ENCODE measurements around the gene PIP5K1C.

DNA sequence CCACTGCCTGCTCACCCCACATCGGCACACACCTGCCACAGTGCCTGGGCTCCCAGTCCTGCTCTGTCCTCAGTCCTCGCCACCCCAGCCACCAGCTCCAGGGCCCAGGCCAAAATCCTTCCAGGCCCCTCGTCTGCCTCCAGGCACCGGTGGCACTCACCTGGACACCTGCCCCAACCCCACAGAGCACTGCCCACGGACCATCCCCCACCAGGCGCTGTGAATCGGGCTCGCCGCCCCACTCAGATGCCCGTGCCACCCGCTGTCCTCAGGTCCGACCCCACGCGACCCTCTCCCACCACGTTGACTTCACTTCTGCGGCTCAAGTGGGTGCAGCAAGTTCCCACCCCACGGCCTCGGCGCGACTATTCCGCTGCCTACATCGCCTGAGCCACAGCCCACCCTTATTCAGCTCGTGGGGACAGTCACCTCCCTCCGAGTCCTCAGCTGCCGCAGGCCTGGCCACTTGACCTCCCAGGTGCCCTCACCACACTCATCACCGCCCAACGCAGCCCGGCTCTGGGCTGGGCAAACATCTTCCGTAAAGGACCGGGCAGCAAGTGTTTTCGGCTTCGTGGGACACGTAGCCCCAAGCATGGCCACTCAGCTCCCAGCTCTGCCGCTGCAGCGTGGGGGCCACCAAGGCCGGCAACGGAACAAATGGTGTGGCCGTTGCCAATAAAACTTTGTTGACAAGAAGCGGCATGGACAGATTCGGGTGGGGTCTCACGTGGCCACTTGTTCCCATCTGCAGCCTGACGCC, 5.7 kb downstream of the PIP5K1C start:
- TF ChIP-seq, protein P1, sequence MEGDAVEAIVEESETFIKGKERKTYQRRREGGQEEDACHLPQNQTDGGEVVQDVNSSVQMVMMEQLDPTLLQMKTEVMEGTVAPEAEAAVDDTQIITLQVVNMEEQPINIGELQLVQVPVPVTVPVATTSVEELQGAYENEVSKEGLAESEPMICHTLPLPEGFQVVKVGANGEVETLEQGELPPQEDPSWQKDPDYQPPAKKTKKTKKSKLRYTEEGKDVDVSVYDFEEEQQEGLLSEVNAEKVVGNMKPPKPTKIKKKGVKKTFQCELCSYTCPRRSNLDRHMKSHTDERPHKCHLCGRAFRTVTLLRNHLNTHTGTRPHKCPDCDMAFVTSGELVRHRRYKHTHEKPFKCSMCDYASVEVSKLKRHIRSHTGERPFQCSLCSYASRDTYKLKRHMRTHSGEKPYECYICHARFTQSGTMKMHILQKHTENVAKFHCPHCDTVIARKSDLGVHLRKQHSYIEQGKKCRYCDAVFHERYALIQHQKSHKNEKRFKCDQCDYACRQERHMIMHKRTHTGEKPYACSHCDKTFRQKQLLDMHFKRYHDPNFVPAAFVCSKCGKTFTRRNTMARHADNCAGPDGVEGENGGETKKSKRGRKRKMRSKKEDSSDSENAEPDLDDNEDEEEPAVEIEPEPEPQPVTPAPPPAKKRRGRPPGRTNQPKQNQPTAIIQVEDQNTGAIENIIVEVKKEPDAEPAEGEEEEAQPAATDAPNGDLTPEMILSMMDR (IDR thresholded peaks at IDR 0.05): no peak
- no peak for TF ChIP-seq POLR2A (IDR thresholded peaks at IDR 0.05)
